ENCODE results near the gene KDM6A. TPM values are rescaled to one million over a fixed set of nuclear protein-coding genes. Genes with fewer than 3 reads are reported as not detected.

KDM6A gene
- total RNA-seq, 1 experiment from 2014 or later: 48.2 TPM

GRCh38 chrX:45011131-45011530, 138.1 kb downstream of the KDM6A start:
- Histone ChIP-seq H3K4me1 (ENCODE audit: low read length) (peaks cover 8% of the 10 kb centered on the region), H4K20me1 (ENCODE audit: insufficient read depth, low read depth, low read length) (no peaks in the 10 kb centered on the region), H3K79me2 (ENCODE audit: low read length) (peaks cover 90% of the 10 kb centered on the region), H3K27me3 (ENCODE audit: low read length) (no peaks in the 10 kb centered on the region), H3K36me3 (ENCODE audit: insufficient read depth, low read length) (no peaks in the 10 kb centered on the region), H3K9me3 (ENCODE audit: low read length) (no peaks in the 10 kb centered on the region), H2AFZ (ENCODE audit: low read length) (no peak overlapping the region), H3K9me2 (replicated peaks; ENCODE audit: insufficient read depth, low read length) (no peaks in the 10 kb centered on the region), H3K27ac (ENCODE audit: low read length) (no peak overlapping the region), H3K4me3 (ENCODE audit: low read length) (no peak overlapping the region), H3K9ac (ENCODE audit: low read length) (no peak overlapping the region), H3K4me2 (ENCODE audit: low read depth, low read length, poor library complexity, severe bottlenecking) (no peak overlapping the region)
- no peak for DNase-seq

- no peak overlapping the region for H3K27ac ChIP-seq (ENCODE audit: low read length)
- peaks cover 8% of the 10 kb centered on the region for H3K4me1 ChIP-seq (ENCODE audit: low read length)
- H3K4me3 ChIP-seq (ENCODE audit: low read length): no peak overlapping the region
- H3K9me3 ChIP-seq (ENCODE audit: low read length): no peaks in the 10 kb centered on the region
- H3K36me3 ChIP-seq (ENCODE audit: insufficient read depth, low read length): no peaks in the 10 kb centered on the region
- DNase-seq: no peak
- H3K4me2 ChIP-seq (ENCODE audit: low read depth, low read length, poor library complexity, severe bottlenecking): no peak overlapping the region
- no peaks in the 10 kb centered on the region for H3K27me3 ChIP-seq (ENCODE audit: low read length)
- no peaks in the 10 kb centered on the region for H3K9me2 ChIP-seq (replicated peaks; ENCODE audit: insufficient read depth, low read length)
- no peak overlapping the region for H2AFZ ChIP-seq (ENCODE audit: low read length)
- H4K20me1 ChIP-seq (ENCODE audit: insufficient read depth, low read depth, low read length): no peaks in the 10 kb centered on the region
- H3K79me2 ChIP-seq (ENCODE audit: low read length): peaks cover 90% of the 10 kb centered on the region
- no peak overlapping the region for H3K9ac ChIP-seq (ENCODE audit: low read length)
Observed at GRCh38 chrX:45011597-45011996, 138.6 kb downstream of the KDM6A start.

DNA sequence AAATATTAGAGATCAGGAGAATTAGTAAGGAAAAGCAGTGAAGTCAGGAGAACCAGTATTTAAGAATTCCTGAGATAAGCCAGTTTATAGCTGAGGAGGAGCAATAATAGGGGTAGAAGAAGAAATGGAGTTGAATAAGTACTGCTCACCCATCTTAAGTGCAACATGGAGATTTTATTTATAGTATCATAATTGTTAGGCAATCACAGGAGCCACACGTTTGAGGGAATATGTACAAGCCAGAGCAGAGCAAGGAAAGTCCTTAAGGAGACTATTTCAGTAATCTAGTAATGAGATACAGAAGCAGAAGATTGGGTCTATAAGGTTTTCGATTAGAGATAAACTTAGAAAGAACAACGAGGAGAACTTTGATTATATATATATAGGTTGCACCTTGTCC, 145.0 kb downstream of the KDM6A start:
- H3K79me2 ChIP-seq (ENCODE audit: low read length): peaks cover 99% of the 10 kb centered on the region
- H3K27me3 ChIP-seq (ENCODE audit: low read length): no peaks in the 10 kb centered on the region
- H3K9me3 ChIP-seq (ENCODE audit: low read length): no peaks in the 10 kb centered on the region
- H3K4me2 ChIP-seq (ENCODE audit: low read depth, low read length, poor library complexity, severe bottlenecking): no peak overlapping the region
- H3K36me3 ChIP-seq (ENCODE audit: insufficient read depth, low read length): no peaks in the 10 kb centered on the region
- peaks cover 12% of the 10 kb centered on the region for H3K4me1 ChIP-seq (ENCODE audit: low read length)
- no peaks in the 10 kb centered on the region for H3K9me2 ChIP-seq (replicated peaks; ENCODE audit: insufficient read depth, low read length)
- H3K9ac ChIP-seq (ENCODE audit: low read length): no peak overlapping the region
- no peaks in the 10 kb centered on the region for H4K20me1 ChIP-seq (ENCODE audit: insufficient read depth, low read depth, low read length)
- no peak overlapping the region for H2AFZ ChIP-seq (ENCODE audit: low read length)
- DNase-seq: no peak
- no peak overlapping the region for H3K4me3 ChIP-seq (ENCODE audit: low read length)
- H3K27ac ChIP-seq (ENCODE audit: low read length): no peak overlapping the region

DNA sequence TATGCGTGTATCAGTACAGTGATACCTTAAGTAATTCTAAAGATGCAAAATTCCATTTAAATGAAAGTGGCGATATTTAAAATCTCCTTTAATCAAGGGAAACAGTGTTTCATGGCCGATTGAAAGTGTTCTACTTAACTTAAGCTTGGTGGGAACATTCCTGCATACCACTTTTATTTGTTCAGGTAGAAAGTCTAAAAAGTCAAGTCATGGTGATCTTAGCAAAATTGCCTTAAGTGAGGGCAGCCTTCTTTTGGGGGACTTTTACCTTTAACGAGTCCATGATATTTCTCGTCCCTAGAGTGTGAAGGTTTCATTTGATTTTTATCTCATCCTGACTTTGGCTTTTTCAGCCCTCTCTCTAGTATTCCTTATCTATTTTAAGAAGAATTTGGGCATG, 149.2 kb downstream of the KDM6A start:
- H3K9ac ChIP-seq (ENCODE audit: low read length): no peak overlapping the region
- H3K27ac ChIP-seq (ENCODE audit: low read length): no peak overlapping the region
- H3K79me2 ChIP-seq (ENCODE audit: low read length): peaks cover 97% of the 10 kb centered on the region

GRCh38 chrX:45024501-45024900, 151.5 kb downstream of the KDM6A start:
- Histone ChIP-seq H3K4me3 (ENCODE audit: low read length) (no peak overlapping the region), H3K9me2 (replicated peaks; ENCODE audit: insufficient read depth, low read length) (no peaks in the 10 kb centered on the region), H3K9me3 (ENCODE audit: low read length) (no peaks in the 10 kb centered on the region), H3K27me3 (ENCODE audit: low read length) (no peaks in the 10 kb centered on the region), H2AFZ (ENCODE audit: low read length) (no peak overlapping the region), H3K4me1 (ENCODE audit: low read length) (peaks cover 10% of the 10 kb centered on the region), H3K27ac (ENCODE audit: low read length) (no peak overlapping the region), H3K4me2 (ENCODE audit: low read depth, low read length, poor library complexity, severe bottlenecking) (no peak overlapping the region), H4K20me1 (ENCODE audit: insufficient read depth, low read depth, low read length) (no peaks in the 10 kb centered on the region), H3K36me3 (ENCODE audit: insufficient read depth, low read length) (no peaks in the 10 kb centered on the region), H3K9ac (ENCODE audit: low read length) (no peak overlapping the region), H3K79me2 (ENCODE audit: low read length) (peaks cover 96% of the 10 kb centered on the region)
- no peak for DNase-seq

More for the DNA sequence above, 149.2 kb downstream of the KDM6A start:
- Histone ChIP-seq H3K4me2 (ENCODE audit: low read depth, low read length, poor library complexity, severe bottlenecking) (no peak overlapping the region), H3K36me3 (ENCODE audit: insufficient read depth, low read length) (no peaks in the 10 kb centered on the region), H3K27me3 (ENCODE audit: low read length) (no peaks in the 10 kb centered on the region), H2AFZ (ENCODE audit: low read length) (no peak overlapping the region), H3K9me3 (ENCODE audit: low read length) (no peaks in the 10 kb centered on the region), H4K20me1 (ENCODE audit: insufficient read depth, low read depth, low read length) (no peaks in the 10 kb centered on the region), H3K4me1 (ENCODE audit: low read length) (peaks cover 10% of the 10 kb centered on the region), H3K9me2 (replicated peaks; ENCODE audit: insufficient read depth, low read length) (no peaks in the 10 kb centered on the region), H3K4me3 (ENCODE audit: low read length) (no peak overlapping the region)
- no peak for DNase-seq

DNA sequence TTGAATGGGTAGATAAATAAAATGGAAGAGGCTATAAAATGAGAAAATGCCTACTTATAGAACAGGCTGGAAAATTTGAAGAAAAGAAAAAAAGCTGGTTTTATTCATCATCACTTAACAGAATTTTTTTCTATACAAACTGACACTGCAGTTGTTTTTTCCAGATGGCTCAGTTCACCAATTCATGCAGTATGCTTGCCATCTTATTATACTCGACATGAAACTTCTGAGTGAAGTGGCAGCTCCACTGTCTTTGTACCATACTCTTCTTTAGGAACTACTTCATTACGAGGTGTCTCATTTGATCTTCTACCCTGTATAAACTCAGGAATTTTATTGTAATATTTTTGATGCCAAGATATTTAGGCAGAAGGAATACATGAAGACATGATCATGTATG, 153.0 kb downstream of the KDM6A start:
- Histone ChIP-seq H2AFZ (ENCODE audit: low read length) (no peak overlapping the region), H3K36me3 (ENCODE audit: insufficient read depth, low read length) (no peaks in the 10 kb centered on the region), H3K4me3 (ENCODE audit: low read length) (no peak overlapping the region), H3K9me2 (replicated peaks; ENCODE audit: insufficient read depth, low read length) (no peaks in the 10 kb centered on the region), H3K4me1 (ENCODE audit: low read length) (peaks cover 5% of the 10 kb centered on the region), H4K20me1 (ENCODE audit: insufficient read depth, low read depth, low read length) (no peaks in the 10 kb centered on the region), H3K27me3 (ENCODE audit: low read length) (no peaks in the 10 kb centered on the region), H3K4me2 (ENCODE audit: low read depth, low read length, poor library complexity, severe bottlenecking) (no peak overlapping the region), H3K9me3 (ENCODE audit: low read length) (no peaks in the 10 kb centered on the region), H3K27ac (ENCODE audit: low read length) (no peak overlapping the region), H3K79me2 (ENCODE audit: low read length) (peaks cover 96% of the 10 kb centered on the region), H3K9ac (ENCODE audit: low read length) (no peak overlapping the region)
- DNase-seq: no peak

DNA sequence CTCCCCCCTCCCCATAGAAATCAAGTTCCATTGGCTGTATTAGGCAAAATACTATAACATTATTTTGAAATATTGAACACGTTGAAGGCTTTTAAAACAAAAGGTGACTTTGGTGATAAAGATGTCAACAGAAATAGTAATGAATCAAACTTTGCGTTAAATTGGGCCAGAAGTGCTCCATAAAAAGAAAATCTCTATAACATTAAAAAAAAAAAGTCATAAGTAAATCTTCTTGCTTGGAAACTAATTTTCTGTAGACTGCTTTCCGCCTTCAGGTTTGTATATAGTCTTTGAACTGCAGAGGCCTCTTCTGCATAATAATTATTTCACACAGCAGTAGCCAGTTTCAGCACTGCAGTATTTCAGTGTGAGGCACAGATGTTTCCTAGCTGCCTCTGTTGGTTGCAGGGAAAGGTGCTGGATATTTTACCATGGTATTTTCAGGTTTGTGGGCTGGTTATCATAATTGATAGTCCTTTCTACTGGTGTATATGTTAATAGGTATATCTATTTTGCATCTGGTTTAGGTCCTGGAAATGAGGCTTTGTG, 158.9 kb downstream of the KDM6A start:
- H3K36me3 ChIP-seq (ENCODE audit: insufficient read depth, low read length): peaks cover 3% of the 10 kb centered on the region; the same call in 1 of the 2 replicates
- no peak overlapping the region for H3K9ac ChIP-seq (ENCODE audit: low read length)
- H2AFZ ChIP-seq (ENCODE audit: low read length): no peak overlapping the region
- H3K4me3 ChIP-seq (ENCODE audit: low read length): no peak overlapping the region
- no peak for DNase-seq
- no peak overlapping the region for H3K27ac ChIP-seq (ENCODE audit: low read length)
- no peaks in the 10 kb centered on the region for H3K9me3 ChIP-seq (ENCODE audit: low read length)
- H3K9me2 ChIP-seq (replicated peaks; ENCODE audit: insufficient read depth, low read length): no peaks in the 10 kb centered on the region
- no peaks in the 10 kb centered on the region for H3K4me1 ChIP-seq (ENCODE audit: low read length)
- H3K4me2 ChIP-seq (ENCODE audit: low read depth, low read length, poor library complexity, severe bottlenecking): no peak overlapping the region
- no peaks in the 10 kb centered on the region for H4K20me1 ChIP-seq (ENCODE audit: insufficient read depth, low read depth, low read length)
- H3K27me3 ChIP-seq (ENCODE audit: low read length): no peaks in the 10 kb centered on the region
- H3K79me2 ChIP-seq (ENCODE audit: low read length): peaks cover 91% of the 10 kb centered on the region

- no peaks in the 10 kb centered on the region for H4K20me1 ChIP-seq (ENCODE audit: insufficient read depth, low read depth, low read length)
- no peak for DNase-seq
- no peak overlapping the region for H3K4me3 ChIP-seq (ENCODE audit: low read length)
- no peaks in the 10 kb centered on the region for H3K9me3 ChIP-seq (ENCODE audit: low read length)
- no peaks in the 10 kb centered on the region for H3K9me2 ChIP-seq (replicated peaks; ENCODE audit: insufficient read depth, low read length)
- H3K9ac ChIP-seq (ENCODE audit: low read length): no peak overlapping the region
- no peaks in the 10 kb centered on the region for H3K4me1 ChIP-seq (ENCODE audit: low read length)
- H3K27ac ChIP-seq (ENCODE audit: low read length): no peak overlapping the region
- no peak overlapping the region for H2AFZ ChIP-seq (ENCODE audit: low read length)
- peaks cover 67% of the 10 kb centered on the region for H3K79me2 ChIP-seq (ENCODE audit: low read length)
- H3K4me2 ChIP-seq (ENCODE audit: low read depth, low read length, poor library complexity, severe bottlenecking): no peak overlapping the region
- no peaks in the 10 kb centered on the region for H3K27me3 ChIP-seq (ENCODE audit: low read length)
- peaks cover 10% of the 10 kb centered on the region; the same call in 1 of the 2 replicates for H3K36me3 ChIP-seq (ENCODE audit: insufficient read depth, low read length)
Observed at GRCh38 chrX:45035071-45035470, 162.1 kb downstream of the KDM6A start.
